HCT116 (cell line): Measurements from ENCODE around the gene PCDH9. TPM values are rescaled to one million over a fixed set of nuclear protein-coding genes. Genes with fewer than 3 reads are reported as not detected.

ENCODE experiments used
- ATAC-seq: fragments of 200-7000 bp; cut with Tn5 transposase; 2 replicates; pipeline ENCODE4 v1.9.1; 2020; ENCODE audit warnings: mild to moderate bottlenecking, moderate library complexity
- BruUV-seq: library from RNA; stranded (reverse); fragments of 400-500 nt; replicated peaks from 2 replicates; lab custom pipeline; 2021; lab: Mats Ljungman, UMichigan
- CTCF ChIA-PET: fragments of 300-600 bp; sonication (Branson Sonifier 250); formaldehyde crosslinking; loops from one replicate; lab custom pipeline; 2021; ENCODE audit warnings: antibody characterized with exemption; lab: Charles Lee
- POLR2A ChIA-PET: fragments of 300-600, 350-600 bp; sonication (Branson Sonifier 250); formaldehyde crosslinking; loops from one replicate; lab custom pipeline; 2021; ENCODE audit warnings: antibody characterized with exemption; lab: Charles Lee
- RAD21 ChIA-PET, 2 experiments: fragments of 300-600 bp; sonication (Branson Sonifier 250); formaldehyde crosslinking; loops; one replicate each; lab custom pipeline; 2023; ENCODE audit warnings: low total read pairs in 2 of 2; ENCODE audit not compliant: uncharacterized antibody in 2 of 2, unreplicated experiment in 2 of 2, low non-redundant PET in 1 of 2; lab: Charles Lee
- DNase-seq: peaks from one replicate; pipeline ENCODE4 v3.0.0-alpha.2; 2010; ENCODE audit warnings: low read depth, low spot score
- H2AFZ ChIP-seq: fragments of 200-600 bp; shearing (Covaris generic), sonication (generic); 2 replicates; pipeline ENCODE4 v1.6.1; 2017; ENCODE audit warnings: low read depth, mixed run types, mixed read lengths, antibody characterized with exemption, low read length; ENCODE audit not compliant: poor library complexity, severe bottlenecking
- H3K27ac ChIP-seq: 2 replicates; pipeline ENCODE4 v1.5.1; 2012; ENCODE audit warnings: low read depth, low read length
- H3K27me3 ChIP-seq: fragments of 200-600 bp; sonication (generic); 2 replicates; pipeline ENCODE4 v1.6.1; 2016; ENCODE audit warnings: mixed run types, low read length, mixed read lengths; ENCODE audit not compliant: insufficient read depth
- H3K36me3 ChIP-seq, 2 experiments: fragments of 200-500 bp in 1 of 2; fragments of 200-600 bp in 1 of 2; sonication (Bioruptor generic) in 1 of 2; sonication (generic) in 1 of 2; 2 replicates each; pipeline versions ENCODE4 v1.5.1 to v1.6.1; 2014 to 2016; ENCODE audit warnings: low read length in 2 of 2, inconsistent platforms in 1 of 2, mixed read lengths in 1 of 2, mixed run types in 1 of 2; ENCODE audit not compliant: insufficient read depth in 2 of 2, control insufficient read depth in 1 of 2
- H3K4me1 ChIP-seq, 2 experiments: fragments of 200-600 bp in 1 of 2; sonication (generic) in 1 of 2; 2 replicates each; pipeline versions ENCODE4 v1.5.1 to v1.6.1; 2012 to 2017; ENCODE audit warnings: low read length in 2 of 2, inconsistent platforms in 1 of 2, mild to moderate bottlenecking in 1 of 2, mixed read lengths in 1 of 2, mixed run types in 1 of 2, moderate library complexity in 1 of 2; ENCODE audit not compliant: insufficient read depth in 2 of 2, control insufficient read depth in 1 of 2
- H3K4me2 ChIP-seq: fragments of 200-600 bp; sonication (generic); 2 replicates; pipeline ENCODE4 v1.6.1; 2017; ENCODE audit warnings: mixed run types, low read length, mixed read lengths
- H3K4me3 ChIP-seq, 2 experiments: fragments of 200-600 bp in 1 of 2; sonication (generic) in 1 of 2; replicated peaks in 1 of 2; 2 replicates each; pipeline ENCODE4 v1.5.1; 2011 to 2016; ENCODE audit warnings: low read length in 2 of 2, control low read depth in 1 of 2, low read depth in 1 of 2, mild to moderate bottlenecking in 1 of 2, mixed read lengths in 1 of 2, mixed run types in 1 of 2
- H3K79me2 ChIP-seq: fragments of 200-600 bp; sonication (generic); 2 replicates; pipeline ENCODE4 v1.6.1; 2017; ENCODE audit warnings: mild to moderate bottlenecking, mixed run types, low read length, moderate library complexity, mixed read lengths; ENCODE audit not compliant: insufficient read depth
- H3K9ac ChIP-seq: fragments of 200-600 bp; sonication (generic); 2 replicates; pipeline ENCODE4 v1.6.1; 2016; ENCODE audit warnings: low read length, mixed read lengths
- H3K9me2 ChIP-seq: fragments of 200-600 bp; sonication (generic), shearing (Covaris generic); 2 replicates; pipeline ENCODE4 v1.6.1; 2017; ENCODE audit warnings: mixed run types, mild to moderate bottlenecking, moderate library complexity; ENCODE audit not compliant: insufficient read depth
- H3K9me3 ChIP-seq, 2 experiments: fragments of 200-500 bp in 1 of 2; fragments of 200-600 bp in 1 of 2; sonication (Bioruptor generic) in 1 of 2; sonication (generic) in 1 of 2; 2 replicates each; pipeline ENCODE4 v1.6.1; 2014 to 2017; ENCODE audit warnings: low read length in 2 of 2, mixed read lengths in 2 of 2, inconsistent platforms in 1 of 2, low read depth in 1 of 2, mild to moderate bottlenecking in 1 of 2, mixed run types in 1 of 2, moderate library complexity in 1 of 2; ENCODE audit not compliant: control insufficient read depth in 1 of 2, insufficient read depth in 1 of 2
- H4K20me1 ChIP-seq: fragments of 200-600 bp; sonication (generic), shearing (Covaris generic); 2 replicates; pipeline ENCODE4 v1.6.1; 2017; ENCODE audit warnings: mixed run types, mild to moderate bottlenecking, moderate library complexity; ENCODE audit not compliant: insufficient read depth
- ATF3 ChIP-seq: IDR thresholded peaks from 2 replicates; pipeline ENCODE4 v1.6.1; 2012
- CBX3 ChIP-seq: IDR thresholded peaks from 2 replicates; pipeline ENCODE4 v1.6.1; 2012; ENCODE audit warnings: low read depth
- CEBPB ChIP-seq: IDR thresholded peaks from 2 replicates; pipeline ENCODE4 v1.6.1; 2012; ENCODE audit warnings: low read depth
- CTCF ChIP-seq, 3 experiments: fragments of 200-600 bp in 1 of 3; sonication (generic) in 1 of 3; IDR thresholded peaks in 2 of 3; conservative IDR thresholded peaks in 1 of 3; 2 replicates each; pipeline ENCODE4 v1.5.1; 2012 to 2017; ENCODE audit warnings: low read depth in 2 of 3, low read length in 2 of 3, antibody characterized with exemption in 1 of 3, borderline replicate concordance in 1 of 3, control low read depth in 1 of 3, mild to moderate bottlenecking in 1 of 3, mixed read lengths in 1 of 3, mixed run types in 1 of 3, moderate library complexity in 1 of 3; ENCODE audit not compliant: insufficient read depth in 1 of 3
- EZH2 ChIP-seq: fragments of 200-600 bp; sonication (generic); IDR thresholded peaks from 2 replicates; pipeline ENCODE4 v1.6.1; 2017; ENCODE audit warnings: antibody characterized with exemption, mixed run types
- JUND ChIP-seq: IDR thresholded peaks from 2 replicates; pipeline ENCODE4 v1.6.1; 2012
- MAX ChIP-seq: IDR thresholded peaks from 2 replicates; pipeline ENCODE4 v1.6.1; 2012
- POLR2A ChIP-seq: IDR thresholded peaks from 2 replicates; pipeline ENCODE4 v1.7.0; 2011; ENCODE audit warnings: borderline replicate concordance; ENCODE audit not compliant: insufficient read depth, insufficient read length; ENCODE audit errors: extremely low read depth
- POLR2AphosphoS5 ChIP-seq: IDR thresholded peaks from 2 replicates; pipeline ENCODE4 v1.6.1; 2011; ENCODE audit warnings: mild to moderate bottlenecking, low read depth, low read length, moderate library complexity
- RAD21 ChIP-seq: IDR thresholded peaks from 2 replicates; pipeline ENCODE4 v1.6.1; 2012; ENCODE audit warnings: low read depth, mild to moderate bottlenecking
- REST ChIP-seq: IDR thresholded peaks from 2 replicates; pipeline ENCODE4 v1.6.1; 2012; ENCODE audit warnings: low read depth
- SIN3A ChIP-seq: IDR thresholded peaks from 2 replicates; pipeline ENCODE4 v1.6.1; 2012; ENCODE audit warnings: low read depth
- SRF ChIP-seq: IDR thresholded peaks from 2 replicates; pipeline ENCODE4 v1.6.1; 2012; ENCODE audit warnings: low read depth
- ZBTB33 ChIP-seq: IDR thresholded peaks from 2 replicates; pipeline ENCODE4 v1.6.1; 2011; ENCODE audit warnings: mild to moderate bottlenecking, low read length, moderate library complexity; ENCODE audit not compliant: insufficient replicate concordance; ENCODE audit errors: extremely low read depth
- ZFX ChIP-seq: fragments of 450-650 bp; IDR thresholded peaks from 2 replicates; pipeline ENCODE4 v1.6.1; 2017
- ZNF274 ChIP-seq: fragments of 200-500 bp; sonication (Bioruptor generic); IDR thresholded peaks from 2 replicates; pipeline ENCODE4 v1.6.1; 2014; ENCODE audit warnings: mild to moderate bottlenecking, low read depth, low read length, inconsistent platforms
- intact Hi-C: fragments of 100-400 bp; cut with micrococcal nuclease; formaldehyde crosslinking; loops from 2 replicates; pipeline ENCODE4 v1.10.0; 2022
- total RNA-seq: library from RNA; stranded (reverse); gene quantifications from one replicate; pipeline ENCODE4 v1.2.1, GENCODE V29; 2021; ENCODE audit not compliant: unreplicated experiment

PCDH9 gene
- total RNA-seq, 1 experiment from 2014 or later = 0.02 TPM

GRCh38 chr13:66992183-66992582 is 238.0 kb downstream of the PCDH9 start (continued):
- no peak for TF ChIP-seq ZBTB33
- no peak for TF ChIP-seq EZH2
- TF ChIP-seq ZFX = no peak
- no peak for TF ChIP-seq POLR2A

GRCh38 chr13:66984241-66984640 is 245.9 kb downstream of the PCDH9 start:
- H3K4me1 ChIP-seq = no peaks in the 10 kb centered on the region
- H3K27ac ChIP-seq = no peak overlapping the region
- no peaks in the 10 kb centered on the region for H3K9me2 ChIP-seq
- ChIA-PET POLR2A (no interaction called here), CTCF (no interaction called here), RAD21 (no interaction called here)
- no peaks in the 10 kb centered on the region for H4K20me1 ChIP-seq
- H2AFZ ChIP-seq = no peak overlapping the region
- no peaks in the 10 kb centered on the region for H3K27me3 ChIP-seq
- H3K9me3 ChIP-seq = no peaks in the 10 kb centered on the region
- intact Hi-C loops = no loop called here
- H3K79me2 ChIP-seq = no peaks in the 10 kb centered on the region
- DNase-seq (no peak), ATAC-seq (no peak)
- no peaks in the 10 kb centered on the region for H3K36me3 ChIP-seq
- no peak overlapping the region for H3K9ac ChIP-seq
- no peak overlapping the region for H3K4me2 ChIP-seq
- no TSS peak for BruUV-seq
- H3K4me3 ChIP-seq = no peak overlapping the region
- TF ChIP-seq EZH2 = no peak
- TF ChIP-seq RAD21 = no peak
- TF ChIP-seq SRF = no peak
- no peak for TF ChIP-seq CTCF (IDR thresholded peaks at IDR 0.05 in 2 of 3, conservative IDR thresholded peaks at IDR 0.05 in 1 of 3; ENCODE audit: borderline replicate concordance in 1 of 3, insufficient read depth in 1 of 3, low read depth in 2 of 3, low read length in 2 of 3)
- no peak for TF ChIP-seq ATF3
- no peak for TF ChIP-seq ZBTB33
- TF ChIP-seq MAX = no peak
- TF ChIP-seq ZNF274 = no peak
- TF ChIP-seq SIN3A = no peak
- no peak for TF ChIP-seq REST
- TF ChIP-seq JUND = no peak
- no peak for TF ChIP-seq CEBPB
- TF ChIP-seq POLR2AphosphoS5 = no peak
- no peak for TF ChIP-seq CBX3
- no peak for TF ChIP-seq POLR2A
